ENCODE measurements around the gene RFFL.

The RFFL gene

GRCh38 chr17:35053204-35053603 is 10.3 kb downstream of the RFFL start:
- no peak overlapping the region for H3K4me3 ChIP-seq (ENCODE audit: insufficient read length, low read depth)
- no peaks in the 10 kb centered on the region for H3K4me1 ChIP-seq (ENCODE audit: insufficient read depth, insufficient read length)
- H3K9ac ChIP-seq (ENCODE audit: insufficient read length, low read depth): no peak overlapping the region
- H3K9me3 ChIP-seq (ENCODE audit: insufficient read depth, low read length): no peaks in the 10 kb centered on the region
- H3K27me3 ChIP-seq (ENCODE audit: insufficient read depth, insufficient read length): no peaks in the 10 kb centered on the region
- no peak for DNase-seq (ENCODE audit: low read depth, low spot score)
- H3K36me3 ChIP-seq (ENCODE audit: insufficient read depth, insufficient read length, low read length): no peaks in the 10 kb centered on the region
- TF ChIP-seq ZNF274 (IDR thresholded peaks at IDR 0.05; ENCODE audit: low read depth, low read length) (no peak), YY1 (IDR thresholded peaks at IDR 0.05; ENCODE audit: insufficient read depth, insufficient read length) (no peak), SUZ12 (IDR thresholded peaks at IDR 0.05; ENCODE audit: extremely low read depth, insufficient read depth, insufficient read length) (no peak)

GRCh38 chr17:35052780-35053179 is 10.7 kb downstream of the RFFL start:
- no peak for DNase-seq (ENCODE audit: low read depth, low spot score)
- Histone ChIP-seq H3K36me3 (ENCODE audit: insufficient read depth, insufficient read length, low read length) (no peaks in the 10 kb centered on the region), H3K4me1 (ENCODE audit: insufficient read depth, insufficient read length) (no peaks in the 10 kb centered on the region), H3K27me3 (ENCODE audit: insufficient read depth, insufficient read length) (no peaks in the 10 kb centered on the region), H3K9ac (ENCODE audit: insufficient read length, low read depth) (no peak overlapping the region), H3K9me3 (ENCODE audit: insufficient read depth, low read length) (no peaks in the 10 kb centered on the region), H3K4me3 (ENCODE audit: insufficient read length, low read depth) (no peak overlapping the region)
- TF ChIP-seq ZNF274 (IDR thresholded peaks at IDR 0.05; ENCODE audit: low read depth, low read length) (no peak), SUZ12 (IDR thresholded peaks at IDR 0.05; ENCODE audit: extremely low read depth, insufficient read depth, insufficient read length) (no peak), YY1 (IDR thresholded peaks at IDR 0.05; ENCODE audit: insufficient read depth, insufficient read length) (no peak)

- TF ChIP-seq SUZ12 (IDR thresholded peaks at IDR 0.05; ENCODE audit: extremely low read depth, insufficient read depth, insufficient read length) (no peak), YY1 (IDR thresholded peaks at IDR 0.05; ENCODE audit: insufficient read depth, insufficient read length) (no peak), ZNF274 (IDR thresholded peaks at IDR 0.05; ENCODE audit: low read depth, low read length) (no peak)
- no peaks in the 10 kb centered on the region for H3K36me3 ChIP-seq (ENCODE audit: insufficient read depth, insufficient read length, low read length)
- H3K9me3 ChIP-seq (ENCODE audit: insufficient read depth, low read length): no peaks in the 10 kb centered on the region
- H3K4me1 ChIP-seq (ENCODE audit: insufficient read depth, insufficient read length): no peaks in the 10 kb centered on the region
- no peaks in the 10 kb centered on the region for H3K27me3 ChIP-seq (ENCODE audit: insufficient read depth, insufficient read length)
- no peak overlapping the region for H3K9ac ChIP-seq (ENCODE audit: insufficient read length, low read depth)
- H3K4me3 ChIP-seq (ENCODE audit: insufficient read length, low read depth): no peak overlapping the region
- no peak for DNase-seq (ENCODE audit: low read depth, low spot score)
Observed at GRCh38 chr17:35052241-35052610, 11.3 kb downstream of the RFFL start.

- no peaks in the 10 kb centered on the region for H3K27me3 ChIP-seq (ENCODE audit: insufficient read depth, insufficient read length)
- no peak overlapping the region for H3K4me3 ChIP-seq (ENCODE audit: insufficient read length, low read depth)
- no peaks in the 10 kb centered on the region for H3K9me3 ChIP-seq (ENCODE audit: insufficient read depth, low read length)
- TF ChIP-seq YY1 (IDR thresholded peaks at IDR 0.05; ENCODE audit: insufficient read depth, insufficient read length) (no peak), SUZ12 (IDR thresholded peaks at IDR 0.05; ENCODE audit: extremely low read depth, insufficient read depth, insufficient read length) (no peak), ZNF274 (IDR thresholded peaks at IDR 0.05; ENCODE audit: low read depth, low read length) (no peak)
- H3K36me3 ChIP-seq (ENCODE audit: insufficient read depth, insufficient read length, low read length): no peaks in the 10 kb centered on the region
- no peak for DNase-seq (ENCODE audit: low read depth, low spot score)
- H3K9ac ChIP-seq (ENCODE audit: insufficient read length, low read depth): no peak overlapping the region
- no peaks in the 10 kb centered on the region for H3K4me1 ChIP-seq (ENCODE audit: insufficient read depth, insufficient read length)
Observed at GRCh38 chr17:35051579-35052240, 11.8 kb downstream of the RFFL start.

GRCh38 chr17:35051183-35051578 is 12.3 kb downstream of the RFFL start:
- DNase-seq (ENCODE audit: low read depth, low spot score): no peak
- TF ChIP-seq SUZ12 (IDR thresholded peaks at IDR 0.05; ENCODE audit: extremely low read depth, insufficient read depth, insufficient read length): no peak
- TF ChIP-seq ZNF274 (IDR thresholded peaks at IDR 0.05; ENCODE audit: low read depth, low read length): no peak
- no peak for TF ChIP-seq YY1 (IDR thresholded peaks at IDR 0.05; ENCODE audit: insufficient read depth, insufficient read length)
- Histone ChIP-seq H3K4me3 (ENCODE audit: insufficient read length, low read depth) (no peak overlapping the region), H3K27me3 (ENCODE audit: insufficient read depth, insufficient read length) (no peaks in the 10 kb centered on the region), H3K36me3 (ENCODE audit: insufficient read depth, insufficient read length, low read length) (no peaks in the 10 kb centered on the region), H3K9ac (ENCODE audit: insufficient read length, low read depth) (no peak overlapping the region), H3K4me1 (ENCODE audit: insufficient read depth, insufficient read length) (no peaks in the 10 kb centered on the region), H3K9me3 (ENCODE audit: insufficient read depth, low read length) (no peaks in the 10 kb centered on the region)

- H3K36me3 ChIP-seq (ENCODE audit: insufficient read depth, insufficient read length, low read length): no peaks in the 10 kb centered on the region
- no peak overlapping the region for H3K4me3 ChIP-seq (ENCODE audit: insufficient read length, low read depth)
- no peak for DNase-seq (ENCODE audit: low read depth, low spot score)
- H3K4me1 ChIP-seq (ENCODE audit: insufficient read depth, insufficient read length): no peaks in the 10 kb centered on the region
- no peaks in the 10 kb centered on the region for H3K27me3 ChIP-seq (ENCODE audit: insufficient read depth, insufficient read length)
- no peaks in the 10 kb centered on the region for H3K9me3 ChIP-seq (ENCODE audit: insufficient read depth, low read length)
- H3K9ac ChIP-seq (ENCODE audit: insufficient read length, low read depth): no peak overlapping the region
- no peak for TF ChIP-seq YY1 (IDR thresholded peaks at IDR 0.05; ENCODE audit: insufficient read depth, insufficient read length)
- TF ChIP-seq ZNF274 (IDR thresholded peaks at IDR 0.05; ENCODE audit: low read depth, low read length): no peak
Observed at GRCh38 chr17:35050170-35050569, 13.3 kb downstream of the RFFL start.

GRCh38 chr17:35048685-35049379 is 14.7 kb downstream of the RFFL start:
- no peaks in the 10 kb centered on the region for H3K9me3 ChIP-seq (ENCODE audit: insufficient read depth, low read length)
- no peak overlapping the region for H3K9ac ChIP-seq (ENCODE audit: insufficient read length, low read depth)
- no peak for TF ChIP-seq SUZ12 (IDR thresholded peaks at IDR 0.05; ENCODE audit: extremely low read depth, insufficient read depth, insufficient read length)
- no peak for TF ChIP-seq ZNF274 (IDR thresholded peaks at IDR 0.05; ENCODE audit: low read depth, low read length)
- no peak for TF ChIP-seq YY1 (IDR thresholded peaks at IDR 0.05; ENCODE audit: insufficient read depth, insufficient read length)
- no peak overlapping the region for H3K4me3 ChIP-seq (ENCODE audit: insufficient read length, low read depth)
- no peaks in the 10 kb centered on the region for H3K27me3 ChIP-seq (ENCODE audit: insufficient read depth, insufficient read length)
- H3K4me1 ChIP-seq (ENCODE audit: insufficient read depth, insufficient read length): no peaks in the 10 kb centered on the region
- no peak for DNase-seq (ENCODE audit: low read depth, low spot score)
- no peaks in the 10 kb centered on the region for H3K36me3 ChIP-seq (ENCODE audit: insufficient read depth, insufficient read length, low read length)

Measured in NT2/D1 (cell line).